Jurkat, Clone E6-1 (cell line): ENCODE measurements around the gene GOLGA6A.
"Not testable (repeated sequence)": the region's sequence is repeated elsewhere in the genome, so short reads cannot be mapped to it uniquely, and the experiment has no call there.

Source experiments
- DNase-seq: peaks from one replicate; pipeline ENCODE4 v3.0.0-alpha.2; 2011; ENCODE audit warnings: low read depth, low spot score
- H3K4me3 ChIP-seq: 2 replicates; pipeline ENCODE4 v1.5.1; 2011; ENCODE audit warnings: mild to moderate bottlenecking, low read length, control low read depth, moderate library complexity

Gene GOLGA6A

GRCh38 chr15:74120426-74120825, 38.1 kb upstream of the GOLGA6A start:
- no peak for DNase-seq
- no peak overlapping the region for H3K4me3 ChIP-seq

- H3K4me3 ChIP-seq, result no peak overlapping the region
- DNase-seq, result no peak
These were observed 27.4 kb upstream of the GOLGA6A start for GRCh38 chr15:74109713-74110112.

GRCh38 chr15:74108611-74109010, 26.3 kb upstream of the GOLGA6A start:
- not testable (repeated sequence) for DNase-seq, H3K4me3 ChIP-seq

GRCh38 chr15:74108111-74108510, 25.8 kb upstream of the GOLGA6A start:
- no peak for DNase-seq

GRCh38 chr15:74099963-74100733, 17.8 kb upstream of the GOLGA6A start:
- not testable (repeated sequence) for DNase-seq
- H3K4me3 ChIP-seq, result peak overlapping the region; percentile 16; the same call in 1 of the 2 replicates

More at GRCh38 chr15:74108111-74108510, 25.8 kb upstream of the GOLGA6A start:
- no peak overlapping the region for H3K4me3 ChIP-seq

GRCh38 chr15:74096753-74097474, 14.6 kb upstream of the GOLGA6A start:
- not testable (repeated sequence) for DNase-seq, H3K4me3 ChIP-seq

GRCh38 chr15:74095610-74096009, 13.3 kb upstream of the GOLGA6A start:
- DNase-seq, H3K4me3 ChIP-seq: not testable (repeated sequence)

- not testable (repeated sequence) for DNase-seq, H3K4me3 ChIP-seq
These were observed 12.2 kb upstream of the GOLGA6A start for GRCh38 chr15:74094567-74094966.

- DNase-seq, H3K4me3 ChIP-seq: not testable (repeated sequence)
These were observed 6.6 kb downstream of the GOLGA6A start for GRCh38 chr15:74075781-74076180.

- DNase-seq, result not testable (repeated sequence)
These were observed 9.6 kb downstream of the GOLGA6A start for GRCh38 chr15:74072614-74073337.

GRCh38 chr15:74072132-74072531, 10.2 kb downstream of the GOLGA6A start:
- DNase-seq, H3K4me3 ChIP-seq: not testable (repeated sequence)

More at GRCh38 chr15:74072614-74073337, 9.6 kb downstream of the GOLGA6A start:
- not testable (repeated sequence) for H3K4me3 ChIP-seq

GRCh38 chr15:74071645-74072044, 10.7 kb downstream of the GOLGA6A start:
- not testable (repeated sequence) for DNase-seq, H3K4me3 ChIP-seq

- DNase-seq, H3K4me3 ChIP-seq: not testable (repeated sequence)
These were observed 16.5 kb downstream of the GOLGA6A start for GRCh38 chr15:74065684-74066411.

GRCh38 chr15:74064822-74065221, 17.5 kb downstream of the GOLGA6A start:
- H3K4me3 ChIP-seq, DNase-seq: not testable (repeated sequence)

GRCh38 chr15:74064183-74064582, 18.2 kb downstream of the GOLGA6A start:
- not testable (repeated sequence) for DNase-seq, H3K4me3 ChIP-seq

- not testable (repeated sequence) for H3K4me3 ChIP-seq, DNase-seq
These were observed 18.8 kb downstream of the GOLGA6A start for GRCh38 chr15:74063425-74064146.

GRCh38 chr15:74062671-74063070, 19.7 kb downstream of the GOLGA6A start:
- no peak for DNase-seq
- H3K4me3 ChIP-seq, result no peak overlapping the region

- no peak for DNase-seq
- no peak overlapping the region for H3K4me3 ChIP-seq
These were observed 20.1 kb downstream of the GOLGA6A start for GRCh38 chr15:74062236-74062635.
